WI38 (cell line): ENCODE measurements around the gene TMEM14A.

Experiments used
- H3K4me3 ChIP-seq: 2 replicates; pipeline ENCODE4 v1.5.1; 2011; ENCODE audit warnings: low read depth, mild to moderate bottlenecking, control low read depth, low read length
- CTCF ChIP-seq: IDR thresholded peaks from 2 replicates; pipeline ENCODE4 v1.5.1; 2012; ENCODE audit warnings: low read depth, mild to moderate bottlenecking, control low read depth, low read length

Gene TMEM14A

GRCh38 chr6:52644253-52644652 is 26.7 kb upstream of the TMEM14A start:
- no peak for TF ChIP-seq CTCF
- H3K4me3 ChIP-seq: no peak overlapping the region

- no peak overlapping the region for H3K4me3 ChIP-seq
- TF ChIP-seq CTCF: no peak
These were observed 24.9 kb upstream of the TMEM14A start for GRCh38 chr6:52645976-52646375.

- TF ChIP-seq CTCF: no peak
- H3K4me3 ChIP-seq: no peak overlapping the region
These were observed 23.7 kb upstream of the TMEM14A start for GRCh38 chr6:52647199-52647598.

GRCh38 chr6:52649536-52650160 is 21.3 kb upstream of the TMEM14A start:
- no peak for TF ChIP-seq CTCF
- H3K4me3 ChIP-seq: no peak overlapping the region

- H3K4me3 ChIP-seq: no peak overlapping the region
- TF ChIP-seq CTCF: no peak
These were observed 20.0 kb upstream of the TMEM14A start for GRCh38 chr6:52650941-52651340.

- no peak overlapping the region for H3K4me3 ChIP-seq
- no peak for TF ChIP-seq CTCF
These were observed 17.8 kb upstream of the TMEM14A start for GRCh38 chr6:52653151-52653550.

GRCh38 chr6:52654007-52654406 is 16.9 kb upstream of the TMEM14A start:
- TF ChIP-seq CTCF: no peak

More at GRCh38 chr6:52654007-52654406, 16.9 kb upstream of the TMEM14A start:
- no peak overlapping the region for H3K4me3 ChIP-seq
